ENCODE results near the gene RRAS2. TPM values are rescaled to one million over a fixed set of nuclear protein-coding genes. Genes with fewer than 3 reads are reported as not detected.
A peak's percentile ranks its signal among the peaks of the same experiment; 100 is the strongest.
"Not testable (repeated sequence)": the region's sequence is repeated elsewhere in the genome, so short reads cannot be mapped to it uniquely, and the experiment has no call there.

RRAS2 gene
- total RNA-seq, 2 experiments from 2014 or later: 54.8 to 60.0 TPM

DNA sequence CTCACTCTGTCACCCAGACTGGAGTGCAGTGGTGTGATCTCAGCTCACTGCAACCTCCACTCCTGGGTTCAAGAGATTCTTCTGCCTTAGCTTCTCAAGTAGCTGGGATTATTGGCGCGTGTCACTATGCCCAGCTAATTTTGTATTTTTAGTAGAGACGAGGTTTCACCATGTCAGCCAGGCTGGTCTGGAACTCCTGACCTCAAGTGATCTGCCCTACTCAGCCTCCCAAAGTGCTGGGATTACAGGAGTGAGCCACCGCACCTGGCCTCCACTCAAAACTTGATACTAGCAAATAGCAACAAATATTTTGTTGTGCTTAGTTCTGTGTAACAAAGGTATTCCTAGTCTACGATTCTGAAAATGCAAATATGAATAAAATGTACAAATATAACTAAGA is 14.0 kb downstream of the RRAS2 start:
- Mint-ChIP-seq H3K9me3 (peaks cover 26% of the 10 kb centered on the region), H3K4me1 (peaks cover 24% of the 10 kb centered on the region), H3K36me3 (peaks cover 66% of the 10 kb centered on the region)
- ATAC-seq (ENCODE audit: low read depth); H3K4me3 Mint-ChIP-seq; DNase-seq; H3K27ac Mint-ChIP-seq; POLR2A ChIA-PET; H3K27me3 Mint-ChIP-seq: not testable (repeated sequence)

DNA sequence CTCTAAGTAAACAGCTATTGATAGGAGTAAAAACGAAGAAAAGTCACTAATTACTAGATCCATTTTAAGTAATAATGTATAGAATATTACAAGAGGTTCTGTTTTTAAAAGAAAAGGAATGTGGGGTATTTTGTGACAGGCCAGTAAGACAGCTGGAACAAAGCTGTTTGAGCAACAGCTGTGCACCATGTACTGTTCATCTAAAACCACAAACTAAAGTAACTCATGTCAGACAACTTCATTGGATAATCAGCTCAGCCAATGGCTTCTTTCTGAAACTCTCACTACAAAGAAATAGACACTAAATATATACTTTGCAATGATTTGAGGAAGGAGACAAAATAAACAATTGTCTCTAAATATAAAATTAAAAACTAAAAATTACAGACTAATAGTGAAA is 16.1 kb downstream of the RRAS2 start:
- Mint-ChIP-seq H3K36me3 (peaks cover 58% of the 10 kb centered on the region), H3K9me3 (peaks cover 22% of the 10 kb centered on the region), H3K27ac (no peak overlapping the region), H3K27me3 (no peaks in the 10 kb centered on the region), H3K4me1 (peaks cover 23% of the 10 kb centered on the region), H3K4me3 (no peak overlapping the region)
- DNase-seq (no peak), ATAC-seq (ENCODE audit: low read depth) (no peak)
- POLR2A ChIA-PET: no interaction called here

DNA sequence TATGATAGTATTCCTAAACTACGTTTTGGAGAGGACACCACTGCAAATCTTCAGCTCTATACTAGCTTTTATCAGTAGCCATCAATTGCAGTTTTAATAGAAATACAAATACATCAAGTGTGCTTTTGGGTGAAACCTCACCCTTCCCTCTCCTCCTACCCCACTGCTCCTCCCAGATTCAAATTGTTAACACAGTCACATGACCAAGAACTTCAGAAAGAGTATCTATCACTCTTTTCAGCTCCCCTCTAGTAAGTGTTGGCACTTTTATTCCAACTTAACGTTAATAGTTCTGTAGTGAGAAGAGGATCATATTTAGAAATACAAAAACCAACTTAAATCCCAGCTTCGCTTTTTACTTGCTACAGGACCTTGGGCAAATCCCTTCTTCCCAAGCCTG is 17.0 kb downstream of the RRAS2 start:
- H3K4me1 Mint-ChIP-seq: peaks cover 27% of the 10 kb centered on the region
- H3K4me3 Mint-ChIP-seq: no peak overlapping the region

DNA sequence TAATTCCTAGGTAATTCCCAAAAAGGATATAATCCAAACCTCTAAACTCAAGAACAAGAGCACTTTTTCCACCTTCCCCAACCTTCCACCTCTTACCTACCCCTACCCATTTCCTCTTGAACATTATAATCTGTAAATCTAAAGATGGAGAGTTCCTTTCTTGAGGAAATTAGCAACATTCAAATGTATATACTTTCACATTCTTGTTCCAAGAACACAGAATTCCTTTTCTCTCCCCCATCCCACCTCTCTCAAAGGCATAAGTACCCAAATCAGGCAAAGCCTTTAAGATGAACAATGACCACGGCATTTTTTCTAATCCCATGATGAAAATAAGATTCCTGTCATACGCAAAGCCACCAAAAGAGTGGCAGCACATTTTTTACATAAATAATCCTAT is 18.3 kb downstream of the RRAS2 start:
- POLR2A ChIA-PET: interaction anchor here (1.5 kb wide), 1 partner anchor 17 kb away, joined by 4 read pairs; no protein-coding TSS in a partner anchor
- no peak for DNase-seq
- H3K27ac Mint-ChIP-seq: no peak overlapping the region
- no peak overlapping the region for H3K4me3 Mint-ChIP-seq
- ATAC-seq (ENCODE audit: low read depth): no peak
- peaks cover 31% of the 10 kb centered on the region for H3K9me3 Mint-ChIP-seq
- H3K27me3 Mint-ChIP-seq: no peaks in the 10 kb centered on the region
- H3K4me1 Mint-ChIP-seq: peaks cover 36% of the 10 kb centered on the region
- peaks cover 62% of the 10 kb centered on the region for H3K36me3 Mint-ChIP-seq

More for the DNA sequence above, 17.0 kb downstream of the RRAS2 start:
- no peaks in the 10 kb centered on the region for H3K27me3 Mint-ChIP-seq
- peaks cover 56% of the 10 kb centered on the region for H3K36me3 Mint-ChIP-seq
- peaks cover 26% of the 10 kb centered on the region for H3K9me3 Mint-ChIP-seq
- ATAC-seq (ENCODE audit: low read depth): no peak
- DNase-seq: no peak
- POLR2A ChIA-PET: no interaction called here
- H3K27ac Mint-ChIP-seq: no peak overlapping the region

DNA sequence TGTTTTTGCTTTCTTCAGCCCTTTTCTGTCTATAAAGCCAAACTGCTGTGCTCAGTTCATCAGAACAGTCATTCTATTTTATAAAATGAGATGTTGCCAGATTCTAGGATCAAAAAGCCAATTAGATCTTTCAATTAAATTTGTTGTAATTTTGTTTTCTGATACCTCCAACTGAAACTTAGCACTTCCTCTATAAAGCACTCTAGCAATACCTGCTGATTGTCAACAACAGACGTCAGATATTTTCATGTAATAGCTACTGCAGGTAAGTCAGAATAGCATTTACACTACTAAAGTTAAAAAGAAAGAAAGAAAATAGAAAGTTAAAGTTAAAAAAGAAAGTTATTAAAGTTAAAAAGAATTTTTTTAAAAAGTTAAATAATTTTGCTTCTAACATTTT is 19.6 kb downstream of the RRAS2 start:
- POLR2A ChIA-PET: interaction anchor here (1.5 kb wide), 1 partner anchor 18 kb away, joined by 4 read pairs; no protein-coding TSS in a partner anchor
- Mint-ChIP-seq H3K27ac (no peak overlapping the region), H3K9me3 (peaks cover 35% of the 10 kb centered on the region), H3K36me3 (peaks cover 65% of the 10 kb centered on the region), H3K4me3 (no peak overlapping the region), H3K4me1 (peaks cover 40% of the 10 kb centered on the region), H3K27me3 (no peaks in the 10 kb centered on the region)
- DNase-seq (no peak), ATAC-seq (ENCODE audit: low read depth) (no peak)

DNA sequence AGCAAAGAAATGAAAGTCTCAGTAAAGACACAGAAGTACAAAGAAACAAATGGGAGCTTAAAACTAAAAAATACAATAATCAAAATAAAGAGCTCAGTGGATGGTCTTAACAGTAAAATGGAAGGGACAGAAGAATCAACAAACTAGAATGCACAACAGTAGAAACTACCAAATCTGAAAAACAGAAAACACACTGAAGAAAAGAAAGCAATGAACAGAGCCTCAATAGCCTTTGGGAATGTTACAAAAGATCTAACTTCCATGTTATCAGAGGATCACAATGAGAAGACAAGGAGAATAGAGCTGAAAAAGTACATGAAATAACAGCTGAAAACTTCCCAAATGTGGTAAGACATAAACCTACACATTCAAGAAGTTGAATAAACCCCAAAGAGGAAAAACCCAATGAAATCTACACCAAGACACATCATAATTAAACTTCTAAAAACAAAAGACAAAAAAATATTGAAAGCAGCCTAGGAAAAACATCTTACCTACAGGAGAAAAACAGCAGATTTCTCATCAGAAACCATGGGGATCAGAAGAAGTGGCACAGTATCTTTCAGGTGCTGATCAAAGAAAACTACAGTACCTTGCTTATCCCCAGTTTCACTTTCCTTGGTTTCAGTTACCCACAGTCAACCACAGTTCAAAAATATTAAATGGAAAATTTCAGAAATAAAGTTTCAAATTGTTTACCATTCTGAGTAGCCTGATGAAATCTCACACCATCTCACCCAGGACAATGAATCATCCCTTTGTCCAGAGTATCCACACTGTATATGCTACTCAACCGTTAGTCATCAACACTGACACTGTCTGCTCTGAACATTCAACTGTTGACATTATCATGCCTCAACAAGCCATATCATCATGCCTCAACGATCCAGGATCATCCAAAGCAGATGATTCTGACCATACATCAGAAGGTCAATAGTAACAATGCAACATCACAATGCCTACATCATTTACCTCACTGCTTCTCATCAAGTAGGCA is 22.2 kb downstream of the RRAS2 start:
- DNase-seq (no peak), ATAC-seq (ENCODE audit: low read depth) (peak; percentile 74)
- peak overlapping the region; percentile 57 for H3K27ac Mint-ChIP-seq
- H3K27me3 Mint-ChIP-seq: no peaks in the 10 kb centered on the region
- peaks cover 32% of the 10 kb centered on the region for H3K9me3 Mint-ChIP-seq
- POLR2A ChIA-PET: interaction anchor here (0.5 kb wide), 1 partner anchor 17 kb away, joined by 3 read pairs; no protein-coding TSS in a partner anchor
- peaks cover 32% of the 10 kb centered on the region for H3K4me1 Mint-ChIP-seq
- H3K36me3 Mint-ChIP-seq: peaks cover 54% of the 10 kb centered on the region
- H3K4me3 Mint-ChIP-seq: no peak overlapping the region

DNA sequence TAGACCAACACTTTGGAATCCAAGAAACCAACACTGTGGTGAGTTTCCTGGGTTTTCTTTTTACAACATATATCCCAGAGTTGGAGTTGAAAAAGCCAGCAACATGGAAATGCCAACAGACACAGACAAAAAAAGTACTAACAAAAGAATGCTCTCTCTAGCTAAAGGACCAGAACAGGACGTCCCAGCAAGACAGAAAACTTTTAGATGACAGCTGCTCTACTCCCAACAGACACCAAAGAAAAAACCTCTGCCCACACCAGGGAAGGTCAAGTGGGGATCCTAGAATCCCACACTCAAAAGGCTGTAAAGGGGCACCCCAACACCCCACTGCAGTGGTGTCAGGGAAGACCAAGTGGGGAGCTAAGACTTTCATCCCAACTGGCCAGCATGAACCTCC is 23.3 kb downstream of the RRAS2 start:
- H3K9me3 Mint-ChIP-seq: peaks cover 28% of the 10 kb centered on the region
- ATAC-seq (ENCODE audit: low read depth) (no peak), DNase-seq (no peak)
- no peak overlapping the region for H3K4me3 Mint-ChIP-seq
- no peaks in the 10 kb centered on the region for H3K27me3 Mint-ChIP-seq
- peaks cover 52% of the 10 kb centered on the region for H3K36me3 Mint-ChIP-seq
- peak overlapping the region; percentile 57 for H3K27ac Mint-ChIP-seq
- peaks cover 34% of the 10 kb centered on the region for H3K4me1 Mint-ChIP-seq
- POLR2A ChIA-PET: no interaction called here

DNA sequence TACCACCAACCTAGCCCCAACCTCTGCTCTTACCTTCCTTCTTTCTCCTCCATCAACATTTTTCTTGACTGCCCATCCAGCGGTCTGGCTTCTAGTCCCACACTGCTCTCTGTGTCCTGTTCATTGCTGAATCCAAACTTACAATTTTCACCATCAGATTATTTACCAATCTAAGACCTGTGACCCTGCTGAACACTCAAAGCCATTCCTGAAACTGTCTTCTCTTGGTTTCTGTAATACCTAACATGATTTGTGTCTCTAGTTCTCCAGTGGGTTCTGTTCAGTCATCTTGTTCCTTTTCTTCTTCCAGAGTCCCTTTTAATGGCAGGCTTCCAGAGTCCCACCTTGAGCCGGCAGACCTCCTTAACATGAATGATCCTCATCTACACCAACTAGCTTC is 24.1 kb downstream of the RRAS2 start:
- Mint-ChIP-seq H3K36me3 (peaks cover 47% of the 10 kb centered on the region), H3K4me3 (no peak overlapping the region), H3K27me3 (no peaks in the 10 kb centered on the region), H3K9me3 (peaks cover 24% of the 10 kb centered on the region), H3K4me1 (peaks cover 31% of the 10 kb centered on the region), H3K27ac (peak overlapping the region; percentile 10)
- POLR2A ChIA-PET: no interaction called here
- ATAC-seq (ENCODE audit: low read depth) (no peak), DNase-seq (no peak)

DNA sequence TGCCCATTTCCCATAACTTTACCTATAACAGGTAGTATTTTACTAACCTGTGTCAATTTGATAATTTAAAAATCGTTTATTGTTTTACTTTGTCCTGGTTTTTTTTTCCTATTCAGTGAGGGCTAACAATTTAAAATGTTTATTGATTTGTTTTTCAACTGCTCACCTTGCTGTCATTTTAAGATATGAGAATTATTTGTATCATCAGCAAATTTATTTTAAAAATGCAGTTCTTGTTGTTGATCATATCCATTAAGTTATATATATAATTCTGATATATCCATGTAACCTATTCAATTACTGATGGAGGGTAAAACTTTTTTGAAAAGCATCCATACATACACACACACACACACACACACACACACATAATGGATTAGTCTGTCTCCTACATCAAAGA is 24.8 kb downstream of the RRAS2 start:
- Mint-ChIP-seq H3K27me3 (no peaks in the 10 kb centered on the region), H3K4me1 (peaks cover 28% of the 10 kb centered on the region), H3K27ac (no peak overlapping the region), H3K4me3 (no peak overlapping the region), H3K9me3 (peaks cover 24% of the 10 kb centered on the region), H3K36me3 (peaks cover 44% of the 10 kb centered on the region)
- DNase-seq (no peak), ATAC-seq (ENCODE audit: low read depth) (no peak)
- POLR2A ChIA-PET: no interaction called here

DNA sequence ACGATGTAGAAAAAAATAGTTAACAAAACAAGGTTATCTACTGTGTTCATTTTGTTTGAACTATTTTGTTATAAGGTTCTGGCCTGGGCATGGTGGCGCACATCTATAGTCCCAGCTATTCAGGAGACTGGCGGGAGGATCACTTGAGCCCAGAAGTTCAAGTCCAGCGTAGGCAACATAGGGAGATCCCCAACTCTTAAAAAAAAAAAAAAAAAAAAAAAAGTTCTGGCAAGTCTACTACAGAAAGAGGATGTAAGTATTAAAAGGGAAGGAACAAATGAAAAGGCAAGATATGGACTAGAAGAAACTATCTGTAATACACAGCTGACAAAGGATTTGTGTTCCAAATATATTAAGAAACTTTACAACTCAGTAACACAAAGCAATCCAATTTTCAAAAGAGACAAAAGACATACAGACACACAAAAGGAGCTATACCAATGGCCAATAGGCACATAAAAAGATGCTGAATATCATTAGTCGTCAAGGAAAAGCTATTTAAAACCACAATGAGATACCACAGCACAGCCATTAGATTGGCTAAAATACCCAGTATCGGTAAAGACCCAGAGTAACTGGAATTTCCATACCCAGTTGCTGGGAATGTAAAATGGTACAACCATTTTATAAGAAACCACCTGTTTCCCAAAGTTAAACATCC is 27.4 kb downstream of the RRAS2 start:
- no peak for ATAC-seq (ENCODE audit: low read depth)

DNA sequence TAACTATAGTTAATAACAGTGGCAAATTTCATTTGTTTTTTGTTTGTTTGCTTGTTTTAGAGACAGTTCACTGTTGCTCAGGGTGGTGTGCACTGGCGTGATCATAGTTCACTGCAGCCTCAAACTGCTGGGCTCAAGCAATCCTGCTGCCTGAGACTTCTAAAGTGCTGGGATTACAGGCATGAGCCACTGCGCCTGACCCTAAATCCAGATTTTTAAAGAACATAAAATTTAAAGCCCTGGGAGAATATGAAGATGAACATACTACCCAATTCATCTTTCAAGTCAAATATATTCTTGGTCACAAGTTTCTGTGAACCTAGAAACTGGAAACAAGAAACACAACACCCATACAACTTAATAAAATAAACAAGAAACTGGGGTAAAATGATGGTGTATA is 28.1 kb downstream of the RRAS2 start:
- POLR2A ChIA-PET: no interaction called here

More for the DNA sequence above, 27.4 kb downstream of the RRAS2 start:
- POLR2A ChIA-PET: no interaction called here
- peaks cover 30% of the 10 kb centered on the region for H3K4me1 Mint-ChIP-seq
- no peaks in the 10 kb centered on the region for H3K27me3 Mint-ChIP-seq
- no peak overlapping the region for H3K4me3 Mint-ChIP-seq
- H3K36me3 Mint-ChIP-seq: peaks cover 30% of the 10 kb centered on the region
- DNase-seq: no peak
- no peak overlapping the region for H3K27ac Mint-ChIP-seq
- H3K9me3 Mint-ChIP-seq: peaks cover 18% of the 10 kb centered on the region

DNA sequence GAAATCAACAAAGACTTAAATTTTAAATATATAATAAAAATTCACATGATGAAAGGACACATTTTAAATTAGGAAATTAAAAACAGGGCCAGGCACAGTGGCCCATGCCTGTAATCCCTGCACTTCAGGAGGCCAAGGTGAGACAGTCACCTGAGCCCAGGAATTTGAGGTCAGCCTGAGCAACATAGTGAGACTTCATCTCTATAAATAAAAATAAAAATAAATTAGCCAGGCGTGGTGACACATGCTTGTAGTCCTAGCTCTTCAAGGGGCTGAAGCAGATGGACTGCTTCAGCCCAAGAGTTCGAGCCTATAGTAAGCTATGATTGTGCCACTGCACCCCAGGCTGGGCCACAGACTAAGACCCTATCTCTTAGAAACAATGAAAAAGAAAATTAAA is 29.3 kb downstream of the RRAS2 start:
- H3K4me1 Mint-ChIP-seq: peaks cover 26% of the 10 kb centered on the region
- H3K4me3 Mint-ChIP-seq: no peak overlapping the region
- peaks cover 11% of the 10 kb centered on the region for H3K36me3 Mint-ChIP-seq
- ATAC-seq (ENCODE audit: low read depth): no peak
- POLR2A ChIA-PET: no interaction called here
- peaks cover 4% of the 10 kb centered on the region for H3K9me3 Mint-ChIP-seq
- no peak for DNase-seq
- H3K27me3 Mint-ChIP-seq: no peaks in the 10 kb centered on the region
- no peak overlapping the region for H3K27ac Mint-ChIP-seq

More for the DNA sequence above, 28.1 kb downstream of the RRAS2 start:
- H3K4me3 Mint-ChIP-seq: no peak overlapping the region
- DNase-seq: no peak
- peaks cover 12% of the 10 kb centered on the region for H3K9me3 Mint-ChIP-seq
- peaks cover 28% of the 10 kb centered on the region for H3K4me1 Mint-ChIP-seq
- no peak overlapping the region for H3K27ac Mint-ChIP-seq
- ATAC-seq (ENCODE audit: low read depth): no peak
- H3K27me3 Mint-ChIP-seq: no peaks in the 10 kb centered on the region
- peaks cover 23% of the 10 kb centered on the region for H3K36me3 Mint-ChIP-seq

DNA sequence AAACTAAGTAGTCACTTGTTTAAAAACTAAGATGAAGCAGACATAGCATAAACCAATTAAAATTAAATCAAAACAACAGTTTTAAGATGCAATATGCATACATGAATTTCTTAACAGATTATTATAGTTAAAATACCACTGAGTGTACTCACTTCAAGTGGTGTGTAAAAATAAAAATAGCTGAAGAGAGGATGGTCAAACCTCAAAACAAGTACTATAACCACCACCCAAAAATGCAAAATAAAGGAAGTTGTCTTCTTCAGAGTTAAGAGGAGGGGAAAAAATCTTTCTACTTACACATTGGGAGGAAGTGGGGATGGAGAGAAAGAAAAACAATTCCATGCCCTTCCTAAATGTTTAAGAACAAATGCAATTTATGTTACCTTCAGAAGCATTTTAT is 31.9 kb downstream of the RRAS2 start:
- ATAC-seq (ENCODE audit: low read depth) (no peak), DNase-seq (no peak)
- POLR2A ChIA-PET: no interaction called here
- H3K9me3 Mint-ChIP-seq: no peaks in the 10 kb centered on the region
- H3K27me3 Mint-ChIP-seq: no peaks in the 10 kb centered on the region
- H3K36me3 Mint-ChIP-seq: peaks cover 18% of the 10 kb centered on the region
- peak overlapping the region; percentile 9 for H3K27ac Mint-ChIP-seq
- peak overlapping the region; percentile 48 for H3K4me3 Mint-ChIP-seq
- H3K4me1 Mint-ChIP-seq: peaks cover 32% of the 10 kb centered on the region

All from activated naive CD8-positive, alpha-beta T cell treated with anti-CD3 and anti-CD28 coated beads, Interleukin-2, amount 10 ng/mL, durations not matched to agents 7 days and 5 days (primary cell).